HCT116 (cell line): Measurements from ENCODE around the gene OR6Q1. TPM values are rescaled to one million over a fixed set of nuclear protein-coding genes. Genes with fewer than 3 reads are reported as not detected.
A peak's percentile ranks its signal among the peaks of the same experiment; 100 is the strongest.

ENCODE experiments used
- ATAC-seq: fragments of 200-7000 bp; cut with Tn5 transposase; 2 replicates; pipeline ENCODE4 v1.9.1; 2020; ENCODE audit warnings: mild to moderate bottlenecking, moderate library complexity
- BruUV-seq: library from RNA; stranded (reverse); fragments of 400-500 nt; replicated peaks from 2 replicates; lab custom pipeline; 2021; lab: Mats Ljungman, UMichigan
- CTCF ChIA-PET: fragments of 300-600 bp; sonication (Branson Sonifier 250); formaldehyde crosslinking; loops from one replicate; lab custom pipeline; 2021; ENCODE audit warnings: antibody characterized with exemption; lab: Charles Lee
- POLR2A ChIA-PET: fragments of 300-600, 350-600 bp; sonication (Branson Sonifier 250); formaldehyde crosslinking; loops from one replicate; lab custom pipeline; 2021; ENCODE audit warnings: antibody characterized with exemption; lab: Charles Lee
- RAD21 ChIA-PET, 2 experiments: fragments of 300-600 bp; sonication (Branson Sonifier 250); formaldehyde crosslinking; loops; one replicate each; lab custom pipeline; 2023; ENCODE audit warnings: low total read pairs in 2 of 2; ENCODE audit not compliant: uncharacterized antibody in 2 of 2, unreplicated experiment in 2 of 2, low non-redundant PET in 1 of 2; lab: Charles Lee
- DNase-seq: peaks from one replicate; pipeline ENCODE4 v3.0.0-alpha.2; 2010; ENCODE audit warnings: low read depth, low spot score
- H2AFZ ChIP-seq: fragments of 200-600 bp; shearing (Covaris generic), sonication (generic); 2 replicates; pipeline ENCODE4 v1.6.1; 2017; ENCODE audit warnings: low read depth, mixed run types, mixed read lengths, antibody characterized with exemption, low read length; ENCODE audit not compliant: poor library complexity, severe bottlenecking
- H3K27ac ChIP-seq: 2 replicates; pipeline ENCODE4 v1.5.1; 2012; ENCODE audit warnings: low read depth, low read length
- H3K27me3 ChIP-seq: fragments of 200-600 bp; sonication (generic); 2 replicates; pipeline ENCODE4 v1.6.1; 2016; ENCODE audit warnings: mixed run types, low read length, mixed read lengths; ENCODE audit not compliant: insufficient read depth
- H3K36me3 ChIP-seq, 2 experiments: fragments of 200-500 bp in 1 of 2; fragments of 200-600 bp in 1 of 2; sonication (Bioruptor generic) in 1 of 2; sonication (generic) in 1 of 2; 2 replicates each; pipeline versions ENCODE4 v1.5.1 to v1.6.1; 2014 to 2016; ENCODE audit warnings: low read length in 2 of 2, inconsistent platforms in 1 of 2, mixed read lengths in 1 of 2, mixed run types in 1 of 2; ENCODE audit not compliant: insufficient read depth in 2 of 2, control insufficient read depth in 1 of 2
- H3K4me1 ChIP-seq, 2 experiments: fragments of 200-600 bp in 1 of 2; sonication (generic) in 1 of 2; 2 replicates each; pipeline versions ENCODE4 v1.5.1 to v1.6.1; 2012 to 2017; ENCODE audit warnings: low read length in 2 of 2, inconsistent platforms in 1 of 2, mild to moderate bottlenecking in 1 of 2, mixed read lengths in 1 of 2, mixed run types in 1 of 2, moderate library complexity in 1 of 2; ENCODE audit not compliant: insufficient read depth in 2 of 2, control insufficient read depth in 1 of 2
- H3K4me2 ChIP-seq: fragments of 200-600 bp; sonication (generic); 2 replicates; pipeline ENCODE4 v1.6.1; 2017; ENCODE audit warnings: mixed run types, low read length, mixed read lengths
- H3K4me3 ChIP-seq, 2 experiments: fragments of 200-600 bp in 1 of 2; sonication (generic) in 1 of 2; replicated peaks in 1 of 2; 2 replicates each; pipeline ENCODE4 v1.5.1; 2011 to 2016; ENCODE audit warnings: low read length in 2 of 2, control low read depth in 1 of 2, low read depth in 1 of 2, mild to moderate bottlenecking in 1 of 2, mixed read lengths in 1 of 2, mixed run types in 1 of 2
- H3K79me2 ChIP-seq: fragments of 200-600 bp; sonication (generic); 2 replicates; pipeline ENCODE4 v1.6.1; 2017; ENCODE audit warnings: mild to moderate bottlenecking, mixed run types, low read length, moderate library complexity, mixed read lengths; ENCODE audit not compliant: insufficient read depth
- H3K9ac ChIP-seq: fragments of 200-600 bp; sonication (generic); 2 replicates; pipeline ENCODE4 v1.6.1; 2016; ENCODE audit warnings: low read length, mixed read lengths
- H3K9me2 ChIP-seq: fragments of 200-600 bp; sonication (generic), shearing (Covaris generic); 2 replicates; pipeline ENCODE4 v1.6.1; 2017; ENCODE audit warnings: mixed run types, mild to moderate bottlenecking, moderate library complexity; ENCODE audit not compliant: insufficient read depth
- H3K9me3 ChIP-seq, 2 experiments: fragments of 200-500 bp in 1 of 2; fragments of 200-600 bp in 1 of 2; sonication (Bioruptor generic) in 1 of 2; sonication (generic) in 1 of 2; 2 replicates each; pipeline ENCODE4 v1.6.1; 2014 to 2017; ENCODE audit warnings: low read length in 2 of 2, mixed read lengths in 2 of 2, inconsistent platforms in 1 of 2, low read depth in 1 of 2, mild to moderate bottlenecking in 1 of 2, mixed run types in 1 of 2, moderate library complexity in 1 of 2; ENCODE audit not compliant: control insufficient read depth in 1 of 2, insufficient read depth in 1 of 2
- H4K20me1 ChIP-seq: fragments of 200-600 bp; sonication (generic), shearing (Covaris generic); 2 replicates; pipeline ENCODE4 v1.6.1; 2017; ENCODE audit warnings: mixed run types, mild to moderate bottlenecking, moderate library complexity; ENCODE audit not compliant: insufficient read depth
- EGR1 ChIP-seq: IDR thresholded peaks from 2 replicates; pipeline ENCODE4 v1.6.1; 2012; ENCODE audit warnings: low read depth
- SP1 ChIP-seq: IDR thresholded peaks from 2 replicates; pipeline ENCODE4 v1.6.1; 2012; ENCODE audit warnings: low read depth
- TCF7L2 ChIP-seq: IDR thresholded peaks from 2 replicates; pipeline ENCODE4 v1.7.0; 2011; ENCODE audit warnings: borderline replicate concordance, inconsistent platforms; ENCODE audit not compliant: insufficient read depth, insufficient read length; ENCODE audit errors: extremely low read depth
- YY1 ChIP-seq: IDR thresholded peaks from 2 replicates; pipeline ENCODE4 v1.6.1; 2011; ENCODE audit warnings: low read length, low read depth, moderate library complexity, mild to moderate bottlenecking; ENCODE audit not compliant: insufficient replicate concordance; ENCODE audit errors: extremely low read depth
- intact Hi-C: fragments of 100-400 bp; cut with micrococcal nuclease; formaldehyde crosslinking; loops from 2 replicates; pipeline ENCODE4 v1.10.0; 2022
- total RNA-seq: library from RNA; stranded (reverse); gene quantifications from one replicate; pipeline ENCODE4 v1.2.1, GENCODE V29; 2021; ENCODE audit not compliant: unreplicated experiment
- TF ChIP-seq, protein P1 (sequence below), 3 experiments: fragments of 200-600 bp in 1 of 3; sonication (generic) in 1 of 3; IDR thresholded peaks in 2 of 3; conservative IDR thresholded peaks in 1 of 3; 2 replicates each; pipeline ENCODE4 v1.5.1; 2012 to 2017; ENCODE audit warnings: low read depth in 2 of 3, low read length in 2 of 3, antibody characterized with exemption in 1 of 3, borderline replicate concordance in 1 of 3, control low read depth in 1 of 3, mild to moderate bottlenecking in 1 of 3, mixed read lengths in 1 of 3, mixed run types in 1 of 3, moderate library complexity in 1 of 3; ENCODE audit not compliant: insufficient read depth in 1 of 3
- TF ChIP-seq, protein P2 (sequence below): IDR thresholded peaks from 2 replicates; pipeline ENCODE4 v1.6.1; 2012
- TF ChIP-seq, protein P3 (sequence below): IDR thresholded peaks from 2 replicates; pipeline ENCODE4 v1.6.1; 2012

The OR6Q1 gene
- total RNA-seq, 1 experiment from 2014 or later = not detected

DNA sequence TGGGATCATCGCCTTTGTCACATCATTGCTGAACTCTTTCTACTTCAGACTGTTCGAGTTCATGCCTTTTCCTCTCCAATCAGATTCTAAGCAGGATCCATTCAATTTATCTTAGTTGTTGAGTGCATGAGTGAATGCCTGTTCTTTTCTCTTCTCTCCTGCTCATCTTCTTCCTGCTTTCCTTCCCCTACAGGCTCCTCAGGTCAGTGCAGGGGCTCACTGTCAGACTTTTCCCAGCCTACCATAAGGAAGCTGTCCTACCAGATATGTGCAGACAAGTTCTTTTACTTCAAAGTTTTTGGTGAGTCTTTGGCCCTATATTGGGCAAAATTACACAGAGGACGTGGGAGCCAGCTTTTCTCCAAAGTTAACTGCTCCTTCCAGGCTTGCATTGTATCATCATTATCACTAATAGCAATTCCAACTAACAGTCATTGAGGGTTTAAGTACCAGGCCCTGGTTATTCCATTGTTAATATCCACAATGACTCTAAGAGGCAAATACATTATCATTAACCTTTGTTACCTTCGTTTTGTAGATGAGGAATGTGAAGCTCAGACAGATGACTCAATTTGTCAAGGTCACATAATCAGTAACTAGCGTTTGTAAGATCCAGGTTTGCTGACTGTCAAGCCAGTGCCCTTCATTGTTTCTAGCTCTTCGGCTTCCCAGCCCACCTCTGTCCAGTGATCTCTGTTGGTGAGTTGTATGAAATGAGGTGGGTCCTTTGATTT is 30.4 kb downstream of the OR6Q1 start:
- ChIA-PET CTCF (interaction anchor here (1.2 kb wide), 1 partner anchor 225 kb away, joined by 3 read pairs; no protein-coding TSS in a partner anchor), RAD21 (interaction anchor here in 1 of 2 experiments (0.6 kb wide), 1 partner anchor 19 kb away, joined by 3 read pairs; no protein-coding TSS in a partner anchor), POLR2A (no interaction called here)
- intact Hi-C loops = loop anchor here (10.0 kb wide), 1 partner anchor 454 kb away; no protein-coding TSS in a partner anchor
- no peaks in the 10 kb centered on the region for H4K20me1 ChIP-seq
- H3K4me1 ChIP-seq = peaks cover 6 to 18% of the 10 kb centered on the region in 2 experiments; a peak in 2 of 4 replicates
- no peak overlapping the region for H3K4me3 ChIP-seq
- no peaks in the 10 kb centered on the region for H3K79me2 ChIP-seq
- H3K27ac ChIP-seq = no peak overlapping the region
- H3K9ac ChIP-seq = no peak overlapping the region
- H3K36me3 ChIP-seq = no peaks in the 10 kb centered on the region
- DNase-seq (no peak), ATAC-seq (peak; percentile 80)
- BruUV-seq = no TSS peak
- no peaks in the 10 kb centered on the region for H3K27me3 ChIP-seq
- H2AFZ ChIP-seq = no peak overlapping the region
- TF ChIP-seq TCF7L2 = no peak
- TF ChIP-seq, protein P1, sequence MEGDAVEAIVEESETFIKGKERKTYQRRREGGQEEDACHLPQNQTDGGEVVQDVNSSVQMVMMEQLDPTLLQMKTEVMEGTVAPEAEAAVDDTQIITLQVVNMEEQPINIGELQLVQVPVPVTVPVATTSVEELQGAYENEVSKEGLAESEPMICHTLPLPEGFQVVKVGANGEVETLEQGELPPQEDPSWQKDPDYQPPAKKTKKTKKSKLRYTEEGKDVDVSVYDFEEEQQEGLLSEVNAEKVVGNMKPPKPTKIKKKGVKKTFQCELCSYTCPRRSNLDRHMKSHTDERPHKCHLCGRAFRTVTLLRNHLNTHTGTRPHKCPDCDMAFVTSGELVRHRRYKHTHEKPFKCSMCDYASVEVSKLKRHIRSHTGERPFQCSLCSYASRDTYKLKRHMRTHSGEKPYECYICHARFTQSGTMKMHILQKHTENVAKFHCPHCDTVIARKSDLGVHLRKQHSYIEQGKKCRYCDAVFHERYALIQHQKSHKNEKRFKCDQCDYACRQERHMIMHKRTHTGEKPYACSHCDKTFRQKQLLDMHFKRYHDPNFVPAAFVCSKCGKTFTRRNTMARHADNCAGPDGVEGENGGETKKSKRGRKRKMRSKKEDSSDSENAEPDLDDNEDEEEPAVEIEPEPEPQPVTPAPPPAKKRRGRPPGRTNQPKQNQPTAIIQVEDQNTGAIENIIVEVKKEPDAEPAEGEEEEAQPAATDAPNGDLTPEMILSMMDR (IDR thresholded peaks at IDR 0.05 in 2 of 3, conservative IDR thresholded peaks at IDR 0.05 in 1 of 3; ENCODE audit: borderline replicate concordance in 1 of 3, insufficient read depth in 1 of 3, low read depth in 2 of 3, low read length in 2 of 3) = peak in 2 of 3 experiments; percentile 23 to 44; a peak in 2 of 6 replicates
- H3K9me3 ChIP-seq = no peaks in the 10 kb centered on the region
- no peak overlapping the region for H3K4me2 ChIP-seq
- H3K9me2 ChIP-seq = no peaks in the 10 kb centered on the region

DNA sequence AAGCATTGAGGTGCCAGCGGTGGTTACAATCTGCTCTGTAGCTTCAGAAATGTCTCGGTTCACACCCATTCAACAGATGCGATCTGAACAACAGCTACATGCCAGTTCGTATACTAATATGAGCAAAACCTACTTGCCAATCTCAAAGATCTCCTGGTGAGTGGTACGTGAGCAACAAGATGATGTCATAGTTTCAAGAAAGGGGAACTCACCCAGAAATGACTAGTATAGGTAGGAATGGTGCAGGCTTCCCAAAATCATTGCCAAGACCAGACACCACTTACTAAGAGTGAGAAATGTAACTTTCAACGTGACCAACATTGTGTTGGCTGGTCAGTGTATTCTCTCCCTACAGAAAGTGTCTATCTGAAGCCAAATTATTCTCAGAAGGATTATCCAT is 31.1 kb downstream of the OR6Q1 start:
- ChIA-PET RAD21 (no interaction called here), POLR2A (no interaction called here), CTCF (no interaction called here)
- no peak for ATAC-seq
- BruUV-seq = no TSS peak
- Histone ChIP-seq H3K27ac (no peak overlapping the region), H3K79me2 (no peaks in the 10 kb centered on the region), H3K4me1 (peaks cover 6 to 18% of the 10 kb centered on the region in 2 experiments; a peak in 2 of 4 replicates), H3K9ac (no peak overlapping the region), H3K27me3 (no peaks in the 10 kb centered on the region), H3K4me3 (no peak overlapping the region), H3K9me3 (no peaks in the 10 kb centered on the region), H2AFZ (no peak overlapping the region), H4K20me1 (no peaks in the 10 kb centered on the region), H3K9me2 (no peaks in the 10 kb centered on the region), H3K36me3 (no peaks in the 10 kb centered on the region), H3K4me2 (no peak overlapping the region)
- intact Hi-C loops = loop anchor here (10.0 kb wide), 1 partner anchor 453 kb away; no protein-coding TSS in a partner anchor
- no peak for DNase-seq
- TF ChIP-seq, protein P1 (IDR thresholded peaks at IDR 0.05 in 2 of 3, conservative IDR thresholded peaks at IDR 0.05 in 1 of 3; ENCODE audit: borderline replicate concordance in 1 of 3, insufficient read depth in 1 of 3, low read depth in 2 of 3, low read length in 2 of 3) = no peak
- TF ChIP-seq, protein P2, sequence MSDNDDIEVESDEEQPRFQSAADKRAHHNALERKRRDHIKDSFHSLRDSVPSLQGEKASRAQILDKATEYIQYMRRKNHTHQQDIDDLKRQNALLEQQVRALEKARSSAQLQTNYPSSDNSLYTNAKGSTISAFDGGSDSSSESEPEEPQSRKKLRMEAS = no peak
- TF ChIP-seq SP1 (no peak), YY1 (no peak), EGR1 (no peak)
- TF ChIP-seq, protein P3, sequence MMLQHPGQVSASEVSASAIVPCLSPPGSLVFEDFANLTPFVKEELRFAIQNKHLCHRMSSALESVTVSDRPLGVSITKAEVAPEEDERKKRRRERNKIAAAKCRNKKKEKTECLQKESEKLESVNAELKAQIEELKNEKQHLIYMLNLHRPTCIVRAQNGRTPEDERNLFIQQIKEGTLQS = no peak
